CD14-positive monocyte (primary cell): ENCODE results near the gene MAST1. TPM values are rescaled to one million over a fixed set of nuclear protein-coding genes. Genes with fewer than 3 reads are reported as not detected.
"Not testable (repeated sequence)": the region's sequence is repeated elsewhere in the genome, so short reads cannot be mapped to it uniquely, and the experiment has no call there.

Source experiments
- DNase-seq, 3 donors: peaks; one replicate each; pipeline ENCODE4 v3.0.0-alpha.2; 2011 to 2022
- H2AFZ ChIP-seq: 2 replicates; pipeline ENCODE4 v1.6.0; 2012; ENCODE audit warnings: mild to moderate bottlenecking, low read depth, low read length, inconsistent platforms; ENCODE audit not compliant: insufficient read depth, poor library complexity, severe bottlenecking
- H3K27ac ChIP-seq, 2 donors: 1 replicate in 1 of 2; 2 replicates in 1 of 2; pipeline ENCODE4 v1.5.1; 2012 to 2013; ENCODE audit warnings: low read length in 2 of 2, control low read depth in 1 of 2, inconsistent platforms in 1 of 2, low read depth in 1 of 2, mild to moderate bottlenecking in 1 of 2
- H3K27me3 ChIP-seq, 2 donors: one replicate each; pipeline versions ENCODE4 v1.6.0 to v1.6.1; 2011 to 2013; ENCODE audit warnings: low read length in 2 of 2; ENCODE audit not compliant: control insufficient read depth in 2 of 2, insufficient read depth in 2 of 2
- H3K36me3 ChIP-seq, 2 donors: replicated peaks in 1 of 2; 1 replicate in 1 of 2; 2 replicates in 1 of 2; pipeline versions ENCODE4 v1.5.1 to v1.6.1; 2012 to 2013; ENCODE audit warnings: low read length in 2 of 2, control low read depth in 1 of 2, inconsistent platforms in 1 of 2, mild to moderate bottlenecking in 1 of 2; ENCODE audit not compliant: insufficient read depth in 2 of 2, control insufficient read depth in 1 of 2
- H3K4me1 ChIP-seq, 2 donors: 1 replicate in 1 of 2; 2 replicates in 1 of 2; pipeline versions ENCODE4 v1.5.1 to v1.6.1; 2012 to 2013; ENCODE audit warnings: low read length in 2 of 2, control low read depth in 1 of 2, inconsistent platforms in 1 of 2, mild to moderate bottlenecking in 1 of 2, moderate library complexity in 1 of 2; ENCODE audit not compliant: insufficient read depth in 2 of 2, control insufficient read depth in 1 of 2
- H3K4me2 ChIP-seq: replicated peaks from 2 replicates; pipeline ENCODE3; 2012; ENCODE audit warnings: low read length, moderate library complexity, mild to moderate bottlenecking; ENCODE audit not compliant: poor library complexity, severe bottlenecking; ENCODE audit errors: extremely low read depth
- H3K4me3 ChIP-seq, 3 experiments: fragments of 200-600 bp in 1 of 3; sonication (generic) in 1 of 3; replicated peaks in 1 of 3; 1 replicate in 2 of 3; 2 replicates in 1 of 3; pipeline ENCODE4 v1.5.1; 2011 to 2013; ENCODE audit warnings: low read length in 3 of 3, mild to moderate bottlenecking in 3 of 3, control low read depth in 2 of 3, low read depth in 2 of 3, inconsistent platforms in 1 of 3, moderate library complexity in 1 of 3
- H3K79me2 ChIP-seq: 2 replicates; pipeline ENCODE4 v1.6.0; 2012; ENCODE audit warnings: mild to moderate bottlenecking, control low read depth, inconsistent platforms, low read length, moderate library complexity; ENCODE audit not compliant: insufficient read depth
- H3K9ac ChIP-seq: 2 replicates; pipeline ENCODE4 v1.6.0; 2017; ENCODE audit warnings: low read length, mild to moderate bottlenecking; ENCODE audit not compliant: insufficient read depth, poor library complexity, severe bottlenecking
- H3K9me3 ChIP-seq, 2 donors: replicated peaks in 1 of 2; 1 replicate in 1 of 2; 2 replicates in 1 of 2; pipeline versions ENCODE4 v1.5.1 to v1.6.1; 2012 to 2013; ENCODE audit warnings: low read length in 2 of 2, control low read depth in 1 of 2; ENCODE audit not compliant: control insufficient read depth in 1 of 2, insufficient read depth in 1 of 2
- H4K20me1 ChIP-seq: 2 replicates; pipeline ENCODE4 v1.6.0; 2012; ENCODE audit warnings: mild to moderate bottlenecking, low read length, control low read depth, moderate library complexity; ENCODE audit not compliant: insufficient read depth
- H3K27ac Mint-ChIP-seq, 7 donors: one replicate each; pipeline ENCODE4 v1.8.0; 2020; ENCODE audit warnings: mild to moderate bottlenecking in 7 of 7, mixed read lengths in 7 of 7, moderate library complexity in 6 of 7, inconsistent platforms in 2 of 7
- H3K27me3 Mint-ChIP-seq, 3 donors: one replicate each; pipeline ENCODE4 v1.8.0; 2021 to 2022; ENCODE audit warnings: low read depth in 3 of 3, mild to moderate bottlenecking in 3 of 3, mixed read lengths in 3 of 3, moderate library complexity in 3 of 3, inconsistent platforms in 1 of 3
- H3K36me3 Mint-ChIP-seq, 2 donors: one replicate each; pipeline ENCODE4 v1.8.0; 2020; ENCODE audit warnings: mixed read lengths in 2 of 2, inconsistent platforms in 1 of 2, mild to moderate bottlenecking in 1 of 2
- H3K4me1 Mint-ChIP-seq: one replicate; pipeline ENCODE4 v1.8.0; 2020; ENCODE audit warnings: mild to moderate bottlenecking, mixed read lengths
- H3K4me3 Mint-ChIP-seq, 2 donors: one replicate each; pipeline ENCODE4 v1.8.0; 2020; ENCODE audit warnings: mild to moderate bottlenecking in 2 of 2, mixed read lengths in 2 of 2, moderate library complexity in 1 of 2
- H3K9me3 Mint-ChIP-seq, 7 donors: one replicate each; pipeline ENCODE4 v1.8.0; 2020 to 2022; ENCODE audit warnings: mixed read lengths in 7 of 7, mild to moderate bottlenecking in 6 of 7, moderate library complexity in 6 of 7, inconsistent platforms in 2 of 7
- CTCF ChIP-seq: fragments of 200-600 bp; IDR thresholded peaks from one replicate; pipeline ENCODE4 v1.8.0; 2022; ENCODE audit warnings: antibody characterized with exemption, mild to moderate bottlenecking
- whole genome bisulfite sequencing: methylation state at CpG from one replicate; pipeline ENCODE4 v1.1.5; 2013; ENCODE audit warnings: missing lambda C conversion rate; ENCODE audit not compliant: insufficient coverage; 5-methylcytosine and 5-hydroxymethylcytosine counted together
- intact Hi-C, 2 donors: fragments of 100-400 bp; cut with micrococcal nuclease; formaldehyde crosslinking; loops; one replicate each; pipeline versions ENCODE4 v1.15.0 to v1.15.1; 2023
- polyA plus RNA-seq, 3 donors: library from polyadenylated mRNA; depleted of rRNA in 1 of 3; unstranded in 2 of 3; stranded (reverse) in 1 of 3; fragments of 300-500 nt in 2 of 3; fragments of >200 nt in 1 of 3; fragmentation: Illumina TruSeq in 2 of 3; gene quantifications; 1 replicate in 2 of 3; 2 replicates in 1 of 3; pipeline ENCODE4 v1.2.3, GENCODE V29; 2012 to 2021

Gene MAST1
- polyA plus RNA-seq, 3 donors, result 0.28 to 3.6 (median 1.1) TPM

GRCh38 chr19:12913851-12914690 lies 75.8 kb downstream of the MAST1 start:
- no peak for TF ChIP-seq CTCF
- peak overlapping the region; percentile 74 to 83 for H3K4me3 Mint-ChIP-seq
- intact Hi-C loops, result no loop called here
- Histone ChIP-seq H3K9ac (peak overlapping the region; percentile 32), H3K9me3 (no peaks in the 10 kb centered on the region), H4K20me1 (no peaks in the 10 kb centered on the region), H3K36me3 (no peaks in the 10 kb centered on the region), H3K79me2 (no peaks in the 10 kb centered on the region), H2AFZ (peak overlapping the region; percentile 87), H3K27ac (peak overlapping the region; percentile 45 to 83), H3K27me3 (no peaks in the 10 kb centered on the region), H3K4me3 (peak overlapping the region in 1 of 3 experiments; percentile 58), H3K4me2 (peak overlapping the region; percentile 70), H3K4me1 (peaks cover 32 to 36% of the 10 kb centered on the region in 2 donors)
- DNase-seq, result peak; percentile 50 to 59 (median 53)
- peaks cover 0 to 3% (median 3%) of the 10 kb centered on the region in 3 donors for H3K27me3 Mint-ChIP-seq
- 10% methylated on average over 2 of the region's 12 CpGs for WGBS
- H3K27ac Mint-ChIP-seq, result peak overlapping the region; percentile 88 to 96 (median 94)
- H3K4me1 Mint-ChIP-seq, result peaks cover 35% of the 10 kb centered on the region
- peaks cover 0 to 2% (median 0%) of the 10 kb centered on the region in 7 donors for H3K9me3 Mint-ChIP-seq
- H3K36me3 Mint-ChIP-seq, result peaks cover 2 to 3% of the 10 kb centered on the region in 2 donors

- H3K9me3 Mint-ChIP-seq, H3K4me2 ChIP-seq, H3K27me3 Mint-ChIP-seq, H3K27ac Mint-ChIP-seq, H3K9me3 ChIP-seq, DNase-seq, H2AFZ ChIP-seq, H4K20me1 ChIP-seq, intact Hi-C loops, H3K27ac ChIP-seq, H3K4me3 Mint-ChIP-seq, H3K36me3 ChIP-seq, H3K36me3 Mint-ChIP-seq, H3K79me2 ChIP-seq, H3K27me3 ChIP-seq, H3K4me3 ChIP-seq, H3K9ac ChIP-seq: not testable (repeated sequence)
- no CpG with 5 or more reads among the region's 4 CpGs for WGBS
- peaks cover 39% of the 10 kb centered on the region for H3K4me1 Mint-ChIP-seq
- peaks cover 37 to 40% of the 10 kb centered on the region in 2 donors for H3K4me1 ChIP-seq
Observed at GRCh38 chr19:12915860-12916259, 77.5 kb downstream of the MAST1 start.
